Thymus (tissue), 11 donors: ENCODE results near the gene LTA. TPM values are rescaled to one million over a fixed set of nuclear protein-coding genes. Genes with fewer than 3 reads are reported as not detected.
A peak's percentile ranks its signal among the peaks of the same experiment; 100 is the strongest.

ENCODE experiments used
- DNase-seq, 9 donors: peaks; one replicate each; pipeline ENCODE4 v3.0.0-alpha.2; 2013; ENCODE audit warnings: low spot score in 9 of 9, low read depth in 6 of 9, missing footprints in 1 of 9
- H3K27ac ChIP-seq, 2 donors: one replicate each; pipeline ENCODE4 v1.5.1; 2013; ENCODE audit warnings: control low read depth in 1 of 2, low read depth in 1 of 2, low read length in 1 of 2, mild to moderate bottlenecking in 1 of 2, moderate library complexity in 1 of 2
- H3K27me3 ChIP-seq, 2 donors: one replicate each; pipeline ENCODE4 v1.5.1; 2013; ENCODE audit warnings: low read length in 1 of 2; ENCODE audit not compliant: control insufficient read depth in 2 of 2, insufficient read depth in 1 of 2
- H3K36me3 ChIP-seq, 2 donors: one replicate each; pipeline ENCODE4 v1.5.1; 2013; ENCODE audit warnings: low read length in 1 of 2, mild to moderate bottlenecking in 1 of 2, moderate library complexity in 1 of 2; ENCODE audit not compliant: control insufficient read depth in 2 of 2, insufficient read depth in 2 of 2
- H3K4me1 ChIP-seq, 2 donors: one replicate each; pipeline ENCODE4 v1.5.1; 2013; ENCODE audit warnings: low read length in 2 of 2; ENCODE audit not compliant: control insufficient read depth in 2 of 2, insufficient read depth in 2 of 2
- H3K4me3 ChIP-seq, 2 donors: one replicate each; pipeline ENCODE4 v1.5.1; 2013; ENCODE audit warnings: low read length in 2 of 2, control low read depth in 1 of 2, mild to moderate bottlenecking in 1 of 2
- H3K9me3 ChIP-seq, 2 donors: one replicate each; pipeline ENCODE4 v1.5.1; 2013; ENCODE audit warnings: low read length in 1 of 2, mild to moderate bottlenecking in 1 of 2; ENCODE audit not compliant: control insufficient read depth in 2 of 2, insufficient read depth in 1 of 2
- WGBS: extraction: QIAGEN DNeasy Blood & Tissue Kit; methylation state at CpG from one replicate; pipeline ENCODE4 v1.1.7; 2013; 5-methylcytosine and 5-hydroxymethylcytosine counted together
- polyA plus RNA-seq: library from polyadenylated mRNA; stranded (reverse); fragments of 200-250 nt; gene quantifications from one replicate; pipeline ENCODE4 v1.2.3, GENCODE V29; 2013
- total RNA-seq: library from RNA; stranded (reverse); fragments of 120-200 nt; gene quantifications from one replicate; pipeline ENCODE4 v1.2.4, GENCODE V29; 2013
- donor health status: healthy.

The LTA gene
- total and polyA plus RNA-seq, 2 donors: 2.2 to 8.9 TPM

DNA sequence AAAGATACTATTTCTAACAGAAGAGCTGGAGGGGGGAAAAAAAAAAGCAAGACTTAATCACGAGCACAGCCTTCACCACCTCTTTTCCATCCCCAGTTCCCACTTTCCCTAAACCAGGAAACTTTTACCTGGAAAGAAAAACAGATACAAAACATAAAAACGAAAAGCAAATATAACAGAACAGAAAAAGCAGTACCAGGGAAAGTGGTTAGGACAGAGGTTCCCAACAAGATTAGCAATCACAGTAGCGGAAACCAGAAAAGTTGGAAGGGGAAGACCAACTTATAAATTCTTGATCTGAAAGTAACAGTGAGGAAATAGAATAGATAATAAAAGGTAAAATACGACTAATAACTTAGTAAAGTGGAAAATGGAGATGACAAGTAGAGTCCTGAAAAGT, 31.4 kb upstream of the LTA start:
- peak overlapping the region; percentile 49 to 67 for H3K4me3 ChIP-seq
- no peaks in the 10 kb centered on the region for H3K27me3 ChIP-seq
- 25% methylated on average over 4 of the region's 4 CpGs for WGBS
- peaks cover 26 to 30% of the 10 kb centered on the region in 2 donors for H3K4me1 ChIP-seq
- DNase-seq: no peak
- H3K9me3 ChIP-seq: no peaks in the 10 kb centered on the region
- H3K27ac ChIP-seq: peak overlapping the region in 1 of 2 donors; percentile 92
- H3K36me3 ChIP-seq: peaks cover 37 to 50% of the 10 kb centered on the region in 2 donors

- WGBS: under 1% methylated on average over 21 of the region's 21 CpGs
- Histone ChIP-seq H3K36me3 (peaks cover 32 to 45% of the 10 kb centered on the region in 2 donors), H3K27me3 (no peaks in the 10 kb centered on the region), H3K4me3 (peak overlapping the region; percentile 49 to 67), H3K27ac (peak overlapping the region; percentile 83 to 92), H3K4me1 (peaks cover 26 to 34% of the 10 kb centered on the region in 2 donors), H3K9me3 (no peaks in the 10 kb centered on the region)
- DNase-seq: peak in 5 of 9 donors; percentile 38 to 72 (median 45)
These were observed 30.9 kb upstream of the LTA start for GRCh38 chr6:31541059-31541657.

- Histone ChIP-seq H3K4me3 (peak within 1 kb of the TSS; percentile 49 to 67), H3K36me3 (peaks cover 25 to 38% of the 10 kb centered on the region in 2 donors), H3K9me3 (no peaks in the 10 kb centered on the region), H3K4me1 (peaks cover 26 to 41% of the 10 kb centered on the region in 2 donors), H3K27ac (peak within 1 kb of the TSS; percentile 83 to 92), H3K27me3 (no peaks in the 10 kb centered on the region)
- peak; percentile 93 to 99 (median 96) for DNase-seq
- WGBS: under 1% methylated on average over 43 of the region's 43 CpGs
These were observed 30.2 kb upstream of the LTA start, which contains the start of gene DDX39B for GRCh38 chr6:31541658-31542521. Gene DDX39B (minus strand): TSS chr6:31542003. CDS start chr6:31540532, 1,471 bp downstream.

DNA sequence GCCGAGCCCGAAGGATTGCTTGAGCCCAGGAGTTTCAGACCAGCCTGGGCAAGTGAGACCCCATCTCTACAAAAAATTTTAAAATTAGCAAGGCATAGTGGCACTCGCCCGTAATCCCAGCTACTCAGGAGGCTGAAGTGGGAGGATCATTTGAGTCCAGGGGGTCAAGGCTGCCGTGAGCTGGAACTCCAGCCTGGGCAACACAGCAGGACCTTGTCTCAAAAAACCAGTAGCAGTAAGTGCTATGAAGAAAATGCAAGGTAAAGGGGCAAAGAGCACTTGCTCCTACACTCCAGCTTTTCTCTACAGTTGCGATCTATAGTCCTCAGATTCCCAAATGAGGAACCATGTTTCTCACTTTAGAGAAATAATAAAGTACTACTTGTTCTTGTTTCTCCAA, 28.4 kb upstream of the LTA start:
- H3K27me3 ChIP-seq: no peaks in the 10 kb centered on the region
- DNase-seq: no peak
- no peaks in the 10 kb centered on the region for H3K9me3 ChIP-seq
- peaks cover 17 to 20% of the 10 kb centered on the region in 2 donors for H3K36me3 ChIP-seq
- WGBS: 99% methylated on average over 6 of the region's 6 CpGs
- no peak overlapping the region for H3K4me3 ChIP-seq
- peaks cover 29 to 52% of the 10 kb centered on the region in 2 donors for H3K4me1 ChIP-seq
- no peak overlapping the region for H3K27ac ChIP-seq

DNA sequence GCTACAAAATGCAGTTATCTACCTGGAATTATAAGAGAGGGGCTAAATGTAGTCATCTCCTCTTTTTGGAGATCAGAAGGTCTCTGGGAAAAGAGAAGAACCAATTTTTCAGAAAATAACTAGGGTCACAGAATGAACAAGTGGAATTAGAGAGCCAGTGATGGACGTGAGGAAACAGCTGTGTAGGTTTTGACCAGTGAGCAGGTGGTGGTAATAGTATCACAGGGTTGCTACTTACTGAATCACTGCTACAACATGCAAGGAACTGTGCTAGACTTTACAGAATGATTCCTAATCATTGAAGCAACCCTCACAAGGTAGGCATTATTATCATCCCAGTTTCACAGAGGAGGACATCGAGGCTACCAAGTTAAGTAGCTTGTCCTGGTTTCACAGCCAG, 27.4 kb upstream of the LTA start:
- WGBS: 97% methylated on average over 2 of the region's 2 CpGs
- H3K4me3 ChIP-seq: no peak overlapping the region
- no peaks in the 10 kb centered on the region for H3K27me3 ChIP-seq
- no peaks in the 10 kb centered on the region for H3K9me3 ChIP-seq
- H3K4me1 ChIP-seq: peaks cover 21 to 42% of the 10 kb centered on the region in 2 donors
- peaks cover 12 to 16% of the 10 kb centered on the region in 2 donors for H3K36me3 ChIP-seq
- no peak for DNase-seq
- no peak overlapping the region for H3K27ac ChIP-seq

DNA sequence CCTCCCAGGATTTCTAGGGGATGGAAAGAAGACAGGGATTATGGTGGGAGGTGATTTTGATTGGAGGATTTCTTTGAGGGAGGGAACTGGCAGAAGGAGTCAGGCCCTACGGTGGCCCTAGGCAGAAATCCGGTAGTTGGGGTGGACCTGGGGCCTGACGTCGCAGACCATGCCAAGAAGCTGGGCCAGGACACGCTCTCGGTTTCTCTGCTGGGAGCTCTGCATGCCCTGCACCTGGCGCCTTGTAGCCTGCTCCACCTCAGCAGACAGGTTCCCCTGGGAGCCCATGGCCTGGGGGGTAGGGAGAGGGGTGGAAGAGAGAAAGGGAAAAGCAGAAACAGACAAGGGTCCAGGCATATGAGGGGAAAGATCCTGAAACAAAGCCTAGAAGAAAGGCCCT, 26.8 kb upstream of the LTA start:
- Histone ChIP-seq H3K9me3 (no peaks in the 10 kb centered on the region), H3K27ac (no peak overlapping the region), H3K4me1 (peaks cover 16 to 36% of the 10 kb centered on the region in 2 donors), H3K36me3 (peaks cover 9 to 10% of the 10 kb centered on the region in 2 donors), H3K27me3 (no peaks in the 10 kb centered on the region), H3K4me3 (no peak overlapping the region)
- 96% methylated on average over 7 of the region's 7 CpGs for WGBS
- no peak for DNase-seq

DNA sequence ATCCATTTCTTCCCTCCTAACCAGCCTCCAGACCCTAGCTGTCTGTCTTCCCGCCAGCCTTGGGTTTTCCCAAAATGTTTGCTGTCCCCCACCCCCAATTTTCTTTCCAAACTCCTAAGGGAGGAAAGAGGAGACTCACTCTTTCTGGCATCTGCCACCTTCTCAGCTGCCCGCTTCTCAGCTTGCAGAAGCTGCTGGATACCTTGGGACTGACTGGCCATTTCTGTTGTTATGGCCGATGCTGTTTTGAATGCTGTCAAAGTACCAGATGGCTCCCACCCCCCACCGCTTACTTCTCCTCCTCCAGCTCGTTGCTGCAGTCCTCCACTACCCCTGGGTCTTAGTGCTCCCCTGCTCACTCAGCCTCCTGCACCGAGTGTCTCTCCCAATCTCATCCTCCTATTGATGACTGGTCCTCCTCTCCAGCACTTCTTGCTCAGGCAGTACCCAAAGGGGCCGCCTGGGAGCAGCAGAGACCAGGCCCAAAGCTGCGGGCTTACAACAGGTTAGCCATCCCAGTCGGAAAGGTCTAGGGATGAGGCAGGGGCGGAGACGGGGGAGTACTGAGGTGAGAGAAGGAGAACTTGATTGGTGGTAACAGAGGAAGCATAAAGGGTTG, 25.6 kb upstream of the LTA start, which contains the start of gene ATP6V1G2:
ATP6V1G2 (minus strand) TSS at position 270 of the 619 bp plus-strand sequence; CDS start at position 221, 49 bp downstream.
- WGBS: 16% methylated on average over 11 of the region's 11 CpGs
- peaks cover 13 to 35% of the 10 kb centered on the region in 2 donors for H3K4me1 ChIP-seq
- H3K36me3 ChIP-seq: peaks cover 13% of the 10 kb centered on the region in 2 donors
- peak within 1 kb of the TSS; percentile 53 to 63 for H3K4me3 ChIP-seq
- H3K9me3 ChIP-seq: no peaks in the 10 kb centered on the region
- H3K27ac ChIP-seq: peak within 1 kb of the TSS; percentile 84 to 87
- no peaks in the 10 kb centered on the region for H3K27me3 ChIP-seq
- peak; percentile 75 to 92 (median 84) for DNase-seq

DNA sequence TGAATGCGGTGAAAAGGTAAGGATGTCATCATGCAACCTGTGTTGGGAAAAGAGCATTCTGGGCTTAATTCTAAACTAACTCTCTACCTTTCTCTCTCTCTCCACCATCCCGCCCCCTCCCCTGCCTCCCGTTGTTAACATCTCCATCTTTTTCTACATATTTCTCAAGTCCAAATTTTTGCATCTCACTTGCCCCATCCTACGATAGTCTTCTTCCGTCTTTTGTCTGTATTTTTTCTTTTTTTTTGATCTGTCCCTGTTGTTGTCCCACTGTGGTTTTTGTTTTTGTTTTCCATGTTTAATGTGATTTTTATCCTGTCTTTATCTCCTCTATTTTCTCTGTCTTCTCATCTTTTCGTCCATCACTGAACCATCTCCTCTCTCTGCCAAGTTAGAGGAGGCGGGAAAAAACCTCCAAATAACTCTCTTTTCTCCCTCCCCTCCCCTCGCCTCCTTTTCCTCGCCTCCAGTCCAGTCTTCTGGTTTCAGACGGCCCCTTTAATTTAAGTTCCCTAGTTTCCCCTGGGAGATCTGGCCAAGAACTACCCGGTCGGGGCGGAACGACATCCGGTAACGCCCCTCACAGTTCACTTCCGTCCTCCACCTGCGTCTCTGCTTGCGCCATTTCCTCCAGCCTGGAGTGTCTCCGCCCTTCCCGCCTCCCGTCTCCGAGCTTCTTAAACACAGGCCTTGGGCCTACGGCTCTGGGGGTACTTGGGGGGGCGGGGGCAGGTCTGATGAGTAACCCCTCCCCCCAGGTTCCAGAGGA, 24.9 kb upstream of the LTA start, which contains the start of gene NFKBIL1:
NFKBIL1 (plus strand) TSS at position 651 of the 769 bp plus-strand sequence; CDS start at position 738, 87 bp downstream.
- Histone ChIP-seq H3K27me3 (no peaks in the 10 kb centered on the region), H3K4me3 (peak within 1 kb of the TSS; percentile 53 to 63), H3K27ac (peak within 1 kb of the TSS; percentile 84 to 87), H3K36me3 (peaks cover 13% of the 10 kb centered on the region in 2 donors), H3K9me3 (no peaks in the 10 kb centered on the region), H3K4me1 (peaks cover 13 to 38% of the 10 kb centered on the region in 2 donors)
- peak; percentile 87 to 97 (median 94) for DNase-seq
- under 1% methylated on average over 25 of the region's 25 CpGs for WGBS
